HG03095 (cell line): Measurements from ENCODE around the gene FSTL5.
A peak's percentile ranks its signal among the peaks of the same experiment; 100 is the strongest.

Experiments used
- ATAC-seq: cut with Tn5 transposase; IDR thresholded peaks from one replicate; pipeline ENCODE4 v1.9.1; 2021; ENCODE audit warnings: moderate library complexity; ENCODE audit not compliant: unreplicated experiment

The FSTL5 gene

DNA sequence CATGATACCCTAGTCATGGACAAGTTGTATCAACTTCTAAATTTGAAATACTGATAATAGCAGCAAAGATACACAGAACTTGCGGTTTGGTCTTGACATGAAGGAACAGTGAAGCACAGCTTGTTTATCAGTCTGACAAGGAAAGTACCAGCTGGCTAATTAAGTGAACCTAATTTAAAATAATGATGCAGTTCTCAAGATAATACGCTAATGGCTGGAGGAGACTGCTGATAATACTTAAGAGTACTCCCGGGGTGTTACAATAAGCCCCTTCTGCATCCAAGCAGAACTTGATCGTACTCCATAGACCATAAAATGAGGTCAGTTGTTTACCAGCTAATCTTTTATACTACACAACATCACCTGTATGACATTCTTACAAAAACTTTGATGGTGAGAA, 697.5 kb downstream of the FSTL5 start:
- no peak for ATAC-seq

DNA sequence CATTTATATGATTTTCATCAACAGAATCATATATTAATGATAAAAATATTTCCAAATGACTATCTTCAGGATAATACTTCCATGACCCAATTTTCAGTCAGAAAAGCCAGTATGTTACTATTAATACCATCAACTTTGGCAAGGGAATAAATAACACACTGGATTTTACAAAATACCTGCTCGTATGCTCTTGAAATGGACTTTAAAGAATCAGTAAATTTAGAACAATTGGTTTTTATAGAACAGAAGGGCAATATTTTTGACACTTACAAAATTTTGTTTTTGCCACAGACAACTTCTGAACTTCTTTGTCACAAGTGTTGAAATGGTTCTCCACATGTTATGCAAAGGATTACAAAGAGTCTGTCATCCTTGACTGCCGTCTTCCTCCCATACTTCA, 700.4 kb downstream of the FSTL5 start:
- ATAC-seq, result no peak

DNA sequence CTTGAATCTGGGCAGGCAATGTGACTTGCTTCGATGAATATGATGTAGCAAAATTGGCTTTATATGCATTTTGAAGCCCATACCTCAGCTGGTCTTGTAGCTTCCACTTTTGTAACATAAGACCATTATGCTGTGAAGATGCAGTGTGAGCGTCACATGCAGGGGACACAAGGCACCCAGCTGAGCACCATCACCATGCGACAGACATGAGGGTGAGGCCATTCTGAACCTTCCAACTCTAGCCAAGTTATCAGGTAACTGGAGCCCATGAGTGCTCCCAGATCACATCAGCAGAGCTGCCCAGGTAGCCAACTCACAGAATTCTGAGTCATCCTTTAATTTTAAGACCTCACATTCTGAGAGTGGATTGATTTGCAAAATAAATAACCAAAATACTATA, 705.9 kb downstream of the FSTL5 start:
- no peak for ATAC-seq

DNA sequence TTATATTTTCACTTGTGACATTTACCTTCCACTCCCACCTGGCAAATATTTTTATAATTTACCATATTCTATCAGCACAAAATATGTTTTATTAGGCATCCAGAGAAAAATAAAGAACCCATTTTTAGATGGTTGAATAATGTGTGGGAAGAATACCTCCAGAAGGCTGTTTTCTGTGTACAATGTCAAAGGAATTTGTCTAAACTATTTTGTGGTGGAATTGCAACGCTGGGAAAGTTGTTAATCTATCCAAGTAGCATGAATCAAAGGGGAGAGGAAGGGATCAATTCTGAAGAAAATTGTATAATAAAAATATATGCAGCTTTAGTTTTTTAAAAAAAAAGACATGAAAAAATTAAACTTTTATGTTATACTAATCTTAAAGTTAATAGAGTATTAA, 706.5 kb downstream of the FSTL5 start:
- no peak for ATAC-seq

DNA sequence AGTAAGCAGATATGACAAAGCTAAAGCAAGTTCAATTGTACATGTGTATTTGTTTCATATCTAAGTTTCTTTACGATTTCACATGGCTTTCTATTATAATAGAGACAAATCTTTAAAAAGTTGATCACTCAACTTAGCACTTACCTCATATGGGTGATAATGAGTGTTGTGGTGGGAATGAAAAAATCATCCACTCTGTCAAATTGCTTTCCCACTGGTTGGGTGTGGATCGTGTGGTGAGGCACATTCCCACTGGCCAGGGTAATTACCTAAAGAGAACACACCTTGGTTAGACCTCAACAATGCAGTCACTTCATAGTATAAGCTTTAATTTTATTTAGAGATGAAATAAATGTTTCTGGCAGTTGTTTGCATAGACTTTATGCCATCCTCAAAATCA, 708.9 kb downstream of the FSTL5 start:
- ATAC-seq, result no peak

DNA sequence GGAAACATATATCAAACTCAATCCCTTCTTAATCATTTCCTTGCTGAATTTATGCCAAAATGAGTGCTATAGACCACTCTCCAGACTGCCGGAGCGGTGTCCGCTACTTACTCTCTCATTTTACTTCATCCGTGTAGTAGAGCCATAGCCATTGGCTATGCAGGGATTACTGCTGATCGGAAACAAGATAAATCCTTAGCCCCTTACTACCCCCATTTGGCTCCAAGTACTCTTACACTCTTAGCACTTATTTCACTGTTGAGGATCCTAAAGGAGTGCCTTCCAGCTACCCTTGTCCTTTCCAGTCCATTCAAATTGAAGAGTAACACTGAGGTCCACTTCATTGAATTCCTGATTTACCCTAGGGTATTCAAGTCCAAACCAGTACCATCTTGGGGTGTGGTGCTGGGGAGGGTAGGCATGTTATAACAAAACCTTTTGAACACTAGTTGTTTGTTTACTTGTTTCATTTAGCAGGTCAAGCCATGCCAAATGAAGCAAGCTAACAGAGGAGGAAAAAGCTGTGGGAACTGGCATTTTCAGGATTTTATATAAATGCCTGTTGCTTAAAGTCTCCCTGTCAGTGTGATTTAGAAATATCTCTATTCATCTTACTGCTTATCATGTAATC, 715.1 kb downstream of the FSTL5 start:
- ATAC-seq, result no peak

DNA sequence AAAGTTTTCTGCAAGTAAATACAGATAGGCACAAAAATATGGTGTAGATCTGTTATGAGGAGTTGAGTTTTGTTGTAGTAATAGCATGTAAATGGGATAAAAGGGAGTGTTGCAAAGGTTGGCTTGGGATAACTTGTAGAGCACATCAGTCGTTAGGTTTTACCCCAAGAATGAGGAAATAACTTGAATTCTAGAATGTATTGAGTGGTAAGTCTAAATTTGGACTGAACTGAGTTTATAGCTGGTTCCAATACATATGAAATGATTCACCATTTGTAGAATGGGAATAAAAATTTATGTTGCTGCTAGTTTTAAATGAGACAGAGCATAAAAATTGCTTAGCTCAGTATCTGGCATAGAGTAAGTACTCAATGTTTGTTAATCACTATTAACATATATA, 719.2 kb downstream of the FSTL5 start:
- no peak for ATAC-seq

DNA sequence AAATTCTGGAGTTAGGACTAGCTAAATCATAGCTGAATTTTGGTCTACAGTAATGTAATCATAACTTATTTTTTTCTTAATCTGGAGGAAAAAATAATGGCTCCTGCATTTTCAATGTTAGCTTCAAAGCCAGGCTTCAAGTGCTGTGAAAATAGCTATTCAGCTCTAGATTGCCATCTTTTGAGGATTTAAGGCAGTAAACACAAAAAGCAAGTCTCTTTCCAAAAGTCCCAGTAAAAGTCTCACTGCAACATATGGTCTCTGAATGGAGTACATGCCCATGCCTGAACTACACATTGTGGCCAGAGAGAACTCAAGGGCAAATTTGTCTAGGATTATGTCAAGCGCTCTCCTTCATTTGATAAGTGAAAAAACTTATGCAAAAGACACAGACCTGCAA, 720.9 kb downstream of the FSTL5 start:
- ATAC-seq, result no peak

DNA sequence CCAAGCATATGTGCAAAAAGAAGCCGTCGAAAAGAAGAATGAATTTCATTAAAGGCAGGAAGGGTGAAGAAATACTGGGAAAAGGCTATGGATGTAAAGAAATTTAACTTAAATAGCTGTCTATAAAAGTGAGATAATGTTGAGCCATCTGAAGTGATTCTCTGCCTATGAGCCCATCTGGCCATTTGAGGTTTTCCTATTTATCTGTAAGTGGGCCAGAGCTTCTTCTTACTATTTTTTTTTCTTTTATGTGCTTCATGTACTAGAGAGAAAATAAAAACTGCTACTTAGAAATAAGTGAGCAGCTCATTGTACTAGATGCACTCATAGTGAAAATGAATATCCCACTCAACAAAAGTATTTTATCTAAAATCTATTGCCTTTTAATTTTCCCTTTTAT, 725.7 kb downstream of the FSTL5 start:
- no peak for ATAC-seq

DNA sequence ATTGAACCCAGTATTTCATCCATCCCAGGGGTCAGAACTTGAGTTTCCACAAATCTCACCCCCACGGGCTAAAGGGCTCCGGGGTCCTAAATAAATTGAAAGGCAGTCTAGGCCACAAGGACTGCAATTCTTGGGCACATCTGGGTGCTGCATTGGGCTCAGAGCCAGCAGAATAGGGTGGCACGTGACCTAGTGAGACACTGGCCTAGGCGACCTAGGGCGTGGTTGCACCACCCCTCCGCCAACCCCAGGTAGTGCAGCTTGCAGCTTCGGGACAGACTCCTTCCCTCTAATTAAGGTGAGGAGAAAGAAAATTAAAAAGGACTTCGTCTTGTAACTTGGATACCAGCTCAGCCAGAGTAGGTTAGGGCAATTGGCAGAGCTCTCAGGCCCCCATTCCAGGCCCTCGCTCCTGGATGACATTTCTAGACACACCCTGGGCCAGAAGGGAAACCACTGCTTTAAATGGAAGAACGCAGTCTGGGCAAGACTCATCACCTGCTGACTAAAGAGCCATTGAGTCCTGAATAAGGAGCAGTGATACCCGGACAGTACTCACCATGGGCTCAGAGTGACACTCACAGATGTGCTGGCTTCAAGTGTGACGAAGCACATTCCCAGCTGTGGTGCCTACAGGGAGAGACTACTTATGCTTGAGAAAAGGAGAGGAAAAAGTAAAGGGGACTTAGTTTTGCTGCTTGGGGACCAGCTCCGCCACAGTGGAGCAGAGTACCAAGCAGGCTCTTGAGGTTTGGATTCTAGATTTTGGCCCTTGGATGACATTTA, 735.4 kb downstream of the FSTL5 start:
- ATAC-seq, result no peak

DNA sequence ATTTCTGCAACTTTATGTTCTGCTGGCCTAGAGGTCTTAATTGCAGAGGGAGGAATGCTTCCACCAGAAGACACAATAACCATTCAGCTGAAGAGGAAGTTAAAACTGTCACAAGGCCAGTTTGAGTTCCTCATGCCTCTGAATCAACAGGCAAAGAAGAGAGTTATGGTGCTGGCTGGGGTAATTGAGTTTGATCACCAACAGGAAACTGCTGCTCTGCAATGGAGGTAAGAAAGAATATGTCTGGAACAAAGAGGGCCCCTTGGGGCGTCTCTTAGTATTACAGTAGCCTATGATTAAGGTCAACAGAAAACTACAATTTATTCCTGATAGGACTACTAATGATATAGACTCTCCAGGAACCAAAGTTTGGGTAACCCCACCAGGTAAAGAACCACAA, 744.0 kb downstream of the FSTL5 start:
- no peak for ATAC-seq

DNA sequence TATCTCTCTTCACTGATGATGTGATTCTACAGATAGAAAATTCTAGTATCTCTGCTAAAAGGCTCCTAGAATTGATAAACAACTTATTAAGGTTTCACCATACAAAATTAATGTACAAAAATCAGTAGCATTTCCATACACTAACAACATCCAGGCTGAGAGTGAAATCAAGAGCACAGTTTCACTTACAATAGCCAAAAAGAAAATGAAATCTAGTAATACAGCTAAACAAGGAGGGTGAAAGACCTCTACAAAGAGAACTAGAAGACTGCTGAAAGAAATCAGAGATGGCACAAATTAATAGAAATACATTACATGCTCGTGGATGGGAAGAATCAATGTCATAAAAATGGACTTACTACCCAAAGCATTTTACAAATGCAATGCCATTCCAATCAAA, 751.9 kb downstream of the FSTL5 start:
- no peak for ATAC-seq

DNA sequence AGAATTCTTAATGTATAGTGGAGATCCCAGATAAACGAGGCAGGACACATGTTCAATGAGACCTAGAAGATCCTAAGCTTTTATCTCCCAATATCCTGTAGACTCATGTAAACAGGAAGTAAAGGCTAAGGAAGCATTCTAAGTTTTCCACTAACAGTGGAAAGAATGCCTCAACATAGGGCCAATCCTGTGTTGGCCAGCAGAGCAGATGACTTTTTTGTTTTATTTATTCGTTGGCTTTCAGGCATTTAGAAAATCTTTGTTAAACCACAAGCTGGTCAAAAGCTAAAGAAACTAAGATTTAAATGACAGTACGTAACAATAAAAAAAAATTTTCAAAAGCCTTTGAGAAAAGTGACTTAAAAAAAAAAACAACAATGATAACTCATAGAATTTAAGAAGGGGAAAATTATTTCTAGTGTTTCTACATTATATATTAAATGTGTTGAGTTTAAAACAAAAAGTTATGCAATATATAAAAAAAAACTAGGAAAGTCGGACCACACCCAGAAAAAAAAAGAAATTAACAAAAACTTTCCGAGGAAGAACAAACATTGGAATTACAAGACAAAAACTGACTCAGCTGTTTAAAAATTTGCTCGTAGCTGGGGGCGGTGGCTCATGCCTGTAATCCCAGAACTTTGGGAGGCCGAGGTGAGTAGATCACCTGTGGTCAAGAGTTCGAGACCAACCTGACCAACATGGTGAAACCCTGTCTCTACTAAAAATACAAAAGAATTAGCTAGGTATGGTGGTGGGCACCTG, 759.3 kb downstream of the FSTL5 start:
- ATAC-seq, result no peak

DNA sequence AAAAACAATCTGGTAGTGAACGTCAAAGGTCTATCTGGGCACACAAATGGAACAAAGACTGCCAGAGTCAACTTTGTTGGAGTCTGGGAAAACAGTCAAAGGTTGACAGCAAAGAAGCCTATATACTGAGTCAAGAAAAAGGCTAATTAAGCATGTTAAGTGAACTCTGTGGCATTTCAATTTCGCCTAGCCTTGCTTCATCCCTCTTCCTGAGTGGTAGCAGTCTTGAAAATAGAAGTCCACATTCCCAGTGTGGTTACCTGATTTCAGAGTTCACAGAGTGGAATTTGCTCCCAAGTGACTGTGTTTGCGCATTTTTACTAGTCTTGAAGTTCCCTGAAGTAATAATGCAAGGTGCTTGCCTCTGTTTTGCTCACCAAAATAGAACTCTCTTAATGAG, 760.0 kb downstream of the FSTL5 start:
- no peak for ATAC-seq

DNA sequence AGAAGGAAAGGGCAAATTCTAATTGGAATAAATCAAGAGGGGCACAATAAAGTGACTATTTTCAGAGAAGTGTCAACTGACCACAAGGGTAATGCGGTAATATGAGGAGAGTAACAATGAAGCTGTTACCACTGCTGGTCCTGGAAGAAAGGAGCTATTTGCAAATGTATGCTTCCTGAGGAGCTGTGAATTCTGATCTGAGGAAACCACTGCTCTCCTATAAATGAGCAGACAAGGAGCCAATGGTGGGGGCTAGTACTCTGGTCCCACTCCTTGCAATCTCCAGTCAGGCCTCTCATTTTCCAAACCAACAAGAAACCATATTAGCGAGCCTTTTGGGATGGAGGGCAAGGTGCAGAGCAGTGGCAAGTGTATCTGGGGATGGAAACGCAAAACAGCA, 770.2 kb downstream of the FSTL5 start:
- no peak for ATAC-seq

DNA sequence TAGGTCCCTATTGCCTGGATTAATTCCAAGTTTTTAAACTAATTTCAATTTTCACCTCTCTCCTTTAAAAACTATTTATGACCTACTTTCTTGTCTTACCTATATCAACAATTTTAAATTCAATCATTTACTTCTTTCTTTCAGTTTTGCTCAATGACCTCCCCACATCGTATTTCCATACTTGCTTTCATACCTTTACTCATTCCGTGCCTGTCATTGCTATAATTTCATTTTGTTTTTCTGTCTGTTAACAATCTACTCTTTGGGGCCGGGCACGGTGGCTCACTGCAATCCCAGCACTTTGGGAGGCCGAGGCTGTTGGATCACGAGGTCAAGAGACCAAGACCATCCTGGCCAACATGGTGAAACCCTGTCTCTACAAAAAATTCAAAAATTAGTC, 781.1 kb downstream of the FSTL5 start:
- ATAC-seq, result no peak

DNA sequence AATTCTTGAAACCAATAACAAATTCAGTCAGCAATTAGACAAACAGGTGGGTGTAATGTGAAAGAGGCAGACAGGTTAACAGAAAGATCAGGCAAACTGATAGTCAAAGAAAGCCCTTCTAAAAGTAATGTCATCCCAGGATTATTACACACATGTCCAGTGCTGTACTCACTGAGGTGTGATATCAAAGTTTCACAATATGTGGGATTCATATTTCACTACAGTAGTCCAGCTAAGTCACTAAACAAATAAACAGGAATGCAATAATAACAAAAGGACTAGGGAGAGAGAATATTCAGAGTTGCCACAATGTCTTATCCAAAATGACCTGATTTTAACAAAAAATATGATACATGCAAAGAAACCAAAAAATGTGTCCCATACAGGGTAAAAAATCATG, 787.5 kb downstream of the FSTL5 start:
- ATAC-seq, result no peak

DNA sequence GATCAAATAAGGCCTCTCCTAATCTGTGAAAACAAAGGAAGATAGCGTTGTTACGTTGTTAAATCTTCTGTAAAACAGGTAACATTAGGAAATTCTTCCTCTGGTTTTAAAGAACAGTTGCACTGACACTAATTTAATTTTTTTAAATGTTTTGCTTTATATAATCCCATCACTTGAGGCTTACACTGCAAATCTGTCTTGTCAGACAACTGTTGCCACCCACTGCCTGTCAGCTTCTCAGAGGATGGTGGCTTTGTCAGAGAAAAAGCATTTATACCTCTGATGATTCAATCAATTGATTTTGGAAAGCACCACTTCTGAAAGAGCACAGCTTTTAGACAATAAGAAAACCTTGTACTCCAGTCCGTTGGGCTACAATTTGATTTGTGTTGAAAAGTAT, 799.1 kb downstream of the FSTL5 start:
- ATAC-seq, result no peak

DNA sequence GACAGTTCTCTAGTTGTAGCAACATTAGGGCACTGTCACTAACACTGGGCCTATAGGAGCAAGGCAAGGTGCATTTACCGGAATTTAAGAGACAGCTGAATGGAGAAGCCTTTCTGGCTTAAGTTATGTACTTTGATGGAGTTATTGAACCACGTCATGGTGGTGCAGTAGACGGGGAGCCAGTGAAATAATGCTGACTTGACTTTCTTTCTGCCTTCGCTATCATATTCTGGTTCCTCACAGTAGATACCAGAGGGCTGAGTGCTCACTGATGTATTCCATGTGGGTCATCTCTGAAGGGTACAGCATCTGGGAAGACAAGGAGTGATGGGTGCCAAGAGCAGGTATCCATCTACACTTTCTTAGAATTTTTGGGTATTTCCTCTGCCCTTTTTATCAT, 802.8 kb downstream of the FSTL5 start:
- no peak for ATAC-seq

DNA sequence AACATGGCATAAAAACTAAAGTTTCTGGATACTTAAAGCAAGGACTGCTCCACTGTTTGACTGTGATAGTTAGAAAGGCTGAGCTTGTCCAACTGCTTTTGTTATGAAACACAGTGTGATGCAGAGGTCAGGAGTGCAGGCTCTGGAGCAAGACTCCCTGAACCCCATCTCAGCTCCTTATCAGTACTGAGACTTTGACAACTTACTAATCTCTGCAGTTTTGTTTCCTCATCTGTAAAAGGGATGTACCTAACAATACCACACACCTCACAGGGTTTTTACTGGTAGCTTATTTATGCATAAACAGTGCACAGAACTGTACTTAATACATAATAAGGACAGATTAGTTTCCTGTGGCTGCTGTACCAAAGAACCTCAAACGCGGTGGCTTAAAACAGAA, 804.3 kb downstream of the FSTL5 start:
- ATAC-seq, result peak; percentile 58

DNA sequence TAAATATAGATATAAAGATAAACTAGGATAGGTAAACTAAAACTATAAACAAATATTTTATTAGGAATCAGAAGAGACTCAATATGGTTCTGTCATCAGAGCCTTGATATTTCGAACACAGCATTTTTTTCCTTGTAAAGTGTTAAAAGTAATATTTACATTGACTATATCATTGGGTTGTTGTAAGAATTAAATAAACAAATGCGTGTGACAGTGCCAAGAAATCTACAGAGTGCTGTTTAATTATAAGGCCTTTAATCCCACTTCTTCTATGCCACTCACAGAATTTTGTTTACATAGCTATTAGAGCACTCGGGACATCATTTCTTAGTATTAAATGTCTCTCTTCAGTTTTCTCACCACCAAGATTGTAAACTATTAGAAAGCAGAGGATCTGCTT, 807.4 kb downstream of the FSTL5 start:
- ATAC-seq, result no peak

DNA sequence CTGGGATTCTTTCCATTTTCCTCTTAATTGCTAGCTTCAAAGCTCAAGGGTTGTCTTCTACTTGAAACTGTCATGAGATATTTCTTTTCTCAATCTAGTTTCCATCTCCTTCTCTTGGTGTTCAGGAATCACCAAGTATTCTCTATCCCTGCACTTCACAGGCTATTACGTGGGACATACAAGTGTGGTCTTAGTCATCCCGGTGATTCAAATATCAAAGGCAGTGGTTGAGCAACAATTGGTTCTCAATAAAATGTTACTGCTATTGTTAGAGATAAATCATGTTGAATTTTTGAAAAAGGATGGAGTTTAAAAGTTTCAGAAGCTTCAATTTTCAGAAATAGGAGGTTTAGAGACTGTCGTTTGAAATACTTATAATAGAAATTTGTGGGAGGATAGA, 812.9 kb downstream of the FSTL5 start:
- no peak for ATAC-seq
